ENCODE results near the gene ZNF614. TPM values are rescaled to one million over a fixed set of nuclear protein-coding genes. Genes with fewer than 3 reads are reported as not detected.

ZNF614 gene
- total and polyA plus RNA-seq, 2 of the 13 experiments (the other 11 are each of a cell fraction or from before 2014, with no cell fraction given) = 13.0 to 22.8 TPM

DNA sequence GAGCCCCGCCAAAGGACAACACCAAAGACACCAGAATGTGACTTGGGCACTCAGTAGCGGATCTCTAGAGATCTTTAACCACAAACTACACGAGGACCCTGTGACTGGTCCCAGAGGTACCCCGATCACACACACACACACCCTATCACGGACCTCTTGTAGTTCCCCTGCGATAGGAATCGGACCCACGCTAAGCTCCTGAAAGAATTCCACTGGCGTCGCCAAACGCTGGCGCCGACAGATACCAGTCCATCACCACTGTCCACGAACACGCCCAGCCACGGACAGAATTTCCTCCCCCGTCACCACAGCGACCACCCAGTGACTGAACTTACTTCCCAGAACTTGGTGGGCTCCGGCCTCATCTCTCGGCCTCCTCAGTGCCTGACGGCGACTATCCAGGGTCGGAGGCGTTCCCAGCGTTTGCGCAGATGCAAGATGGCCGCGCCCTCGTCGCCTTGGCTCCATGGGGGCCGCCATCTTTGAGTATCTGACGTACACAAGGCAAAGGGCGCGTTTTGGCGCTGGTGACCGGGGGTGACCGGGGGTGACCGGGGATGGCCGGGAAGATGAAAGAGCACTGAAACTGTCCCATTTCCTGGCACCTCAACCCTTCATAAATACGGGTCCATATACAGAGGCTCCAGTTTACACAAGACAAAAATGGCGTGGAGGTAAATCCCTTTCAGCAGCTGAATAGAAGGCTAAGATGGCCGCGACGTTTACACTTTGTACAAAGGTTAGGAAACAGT is 20.2 kb downstream of the ZNF614 start, which contains the start of gene ZNF615 (continued):
- TF ChIP-seq, protein P1, sequence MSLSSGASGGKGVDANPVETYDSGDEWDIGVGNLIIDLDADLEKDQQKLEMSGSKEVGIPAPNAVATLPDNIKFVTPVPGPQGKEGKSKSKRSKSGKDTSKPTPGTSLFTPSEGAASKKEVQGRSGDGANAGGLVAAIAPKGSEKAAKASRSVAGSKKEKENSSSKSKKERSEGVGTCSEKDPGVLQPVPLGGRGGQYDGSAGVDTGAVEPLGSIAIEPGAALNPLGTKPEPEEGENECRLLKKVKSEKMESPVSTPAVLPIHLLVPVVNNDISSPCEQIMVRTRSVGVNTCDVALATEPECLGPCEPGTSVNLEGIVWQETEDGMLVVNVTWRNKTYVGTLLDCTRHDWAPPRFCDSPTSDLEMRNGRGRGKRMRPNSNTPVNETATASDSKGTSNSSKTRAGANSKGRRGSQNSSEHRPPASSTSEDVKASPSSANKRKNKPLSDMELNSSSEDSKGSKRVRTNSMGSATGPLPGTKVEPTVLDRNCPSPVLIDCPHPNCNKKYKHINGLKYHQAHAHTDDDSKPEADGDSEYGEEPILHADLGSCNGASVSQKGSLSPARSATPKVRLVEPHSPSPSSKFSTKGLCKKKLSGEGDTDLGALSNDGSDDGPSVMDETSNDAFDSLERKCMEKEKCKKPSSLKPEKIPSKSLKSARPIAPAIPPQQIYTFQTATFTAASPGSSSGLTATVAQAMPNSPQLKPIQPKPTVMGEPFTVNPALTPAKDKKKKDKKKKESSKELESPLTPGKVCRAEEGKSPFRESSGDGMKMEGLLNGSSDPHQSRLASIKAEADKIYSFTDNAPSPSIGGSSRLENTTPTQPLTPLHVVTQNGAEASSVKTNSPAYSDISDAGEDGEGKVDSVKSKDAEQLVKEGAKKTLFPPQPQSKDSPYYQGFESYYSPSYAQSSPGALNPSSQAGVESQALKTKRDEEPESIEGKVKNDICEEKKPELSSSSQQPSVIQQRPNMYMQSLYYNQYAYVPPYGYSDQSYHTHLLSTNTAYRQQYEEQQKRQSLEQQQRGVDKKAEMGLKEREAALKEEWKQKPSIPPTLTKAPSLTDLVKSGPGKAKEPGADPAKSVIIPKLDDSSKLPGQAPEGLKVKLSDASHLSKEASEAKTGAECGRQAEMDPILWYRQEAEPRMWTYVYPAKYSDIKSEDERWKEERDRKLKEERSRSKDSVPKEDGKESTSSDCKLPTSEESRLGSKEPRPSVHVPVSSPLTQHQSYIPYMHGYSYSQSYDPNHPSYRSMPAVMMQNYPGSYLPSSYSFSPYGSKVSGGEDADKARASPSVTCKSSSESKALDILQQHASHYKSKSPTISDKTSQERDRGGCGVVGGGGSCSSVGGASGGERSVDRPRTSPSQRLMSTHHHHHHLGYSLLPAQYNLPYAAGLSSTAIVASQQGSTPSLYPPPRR (CRISPR knock-in tag; IDR thresholded peaks at IDR 0.05; ENCODE audit: borderline replicate concordance) = 0 out of 2 replicates have a peak, but pooled peaks have one; percentile 31
- TF ChIP-seq ZNF331 (CRISPR knock-in tag; IDR thresholded peaks at IDR 0.05) = 0 out of 2 replicates have a peak, but pooled peaks have one; percentile 60
- peak; percentile 42; the same call in 1 of the 2 replicates for TF ChIP-seq ZNF777 (CRISPR knock-in tag; IDR thresholded peaks at IDR 0.05)
- TF ChIP-seq KLF15 (CRISPR knock-in tag; IDR thresholded peaks at IDR 0.05; ENCODE audit: borderline replicate concordance) = no peak
- TF ChIP-seq, protein P2, sequence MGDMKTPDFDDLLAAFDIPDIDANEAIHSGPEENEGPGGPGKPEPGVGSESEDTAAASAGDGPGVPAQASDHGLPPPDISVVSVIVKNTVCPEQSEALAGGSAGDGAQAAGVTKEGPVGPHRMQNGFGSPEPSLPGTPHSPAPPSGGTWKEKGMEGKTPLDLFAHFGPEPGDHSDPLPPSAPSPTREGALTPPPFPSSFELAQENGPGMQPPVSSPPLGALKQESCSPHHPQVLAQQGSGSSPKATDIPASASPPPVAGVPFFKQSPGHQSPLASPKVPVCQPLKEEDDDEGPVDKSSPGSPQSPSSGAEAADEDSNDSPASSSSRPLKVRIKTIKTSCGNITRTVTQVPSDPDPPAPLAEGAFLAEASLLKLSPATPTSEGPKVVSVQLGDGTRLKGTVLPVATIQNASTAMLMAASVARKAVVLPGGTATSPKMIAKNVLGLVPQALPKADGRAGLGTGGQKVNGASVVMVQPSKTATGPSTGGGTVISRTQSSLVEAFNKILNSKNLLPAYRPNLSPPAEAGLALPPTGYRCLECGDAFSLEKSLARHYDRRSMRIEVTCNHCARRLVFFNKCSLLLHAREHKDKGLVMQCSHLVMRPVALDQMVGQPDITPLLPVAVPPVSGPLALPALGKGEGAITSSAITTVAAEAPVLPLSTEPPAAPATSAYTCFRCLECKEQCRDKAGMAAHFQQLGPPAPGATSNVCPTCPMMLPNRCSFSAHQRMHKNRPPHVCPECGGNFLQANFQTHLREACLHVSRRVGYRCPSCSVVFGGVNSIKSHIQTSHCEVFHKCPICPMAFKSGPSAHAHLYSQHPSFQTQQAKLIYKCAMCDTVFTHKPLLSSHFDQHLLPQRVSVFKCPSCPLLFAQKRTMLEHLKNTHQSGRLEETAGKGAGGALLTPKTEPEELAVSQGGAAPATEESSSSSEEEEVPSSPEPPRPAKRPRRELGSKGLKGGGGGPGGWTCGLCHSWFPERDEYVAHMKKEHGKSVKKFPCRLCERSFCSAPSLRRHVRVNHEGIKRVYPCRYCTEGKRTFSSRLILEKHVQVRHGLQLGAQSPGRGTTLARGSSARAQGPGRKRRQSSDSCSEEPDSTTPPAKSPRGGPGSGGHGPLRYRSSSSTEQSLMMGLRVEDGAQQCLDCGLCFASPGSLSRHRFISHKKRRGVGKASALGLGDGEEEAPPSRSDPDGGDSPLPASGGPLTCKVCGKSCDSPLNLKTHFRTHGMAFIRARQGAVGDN (CRISPR knock-in tag; IDR thresholded peaks at IDR 0.05) = peak; percentile 86
- no peak for TF ChIP-seq RFXANK (CRISPR knock-in tag; IDR thresholded peaks at IDR 0.05)
- peak; percentile 81 for TF ChIP-seq ZFX (CRISPR knock-in tag; IDR thresholded peaks at IDR 0.05; ENCODE audit: low read depth)
- peak; percentile 81 for TF ChIP-seq ZNF891 (CRISPR knock-in tag; IDR thresholded peaks at IDR 0.05)
- TF ChIP-seq, protein P3, sequence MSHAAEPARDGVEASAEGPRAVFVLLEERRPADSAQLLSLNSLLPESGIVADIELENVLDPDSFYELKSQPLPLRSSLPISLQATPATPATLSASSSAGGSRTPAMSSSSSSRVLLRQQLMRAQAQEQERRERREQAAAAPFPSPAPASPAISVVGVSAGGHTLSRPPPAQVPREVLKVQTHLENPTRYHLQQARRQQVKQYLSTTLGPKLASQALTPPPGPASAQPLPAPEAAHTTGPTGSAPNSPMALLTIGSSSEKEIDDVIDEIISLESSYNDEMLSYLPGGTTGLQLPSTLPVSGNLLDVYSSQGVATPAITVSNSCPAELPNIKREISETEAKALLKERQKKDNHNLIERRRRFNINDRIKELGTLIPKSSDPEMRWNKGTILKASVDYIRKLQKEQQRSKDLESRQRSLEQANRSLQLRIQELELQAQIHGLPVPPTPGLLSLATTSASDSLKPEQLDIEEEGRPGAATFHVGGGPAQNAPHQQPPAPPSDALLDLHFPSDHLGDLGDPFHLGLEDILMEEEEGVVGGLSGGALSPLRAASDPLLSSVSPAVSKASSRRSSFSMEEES (CRISPR knock-in tag; IDR thresholded peaks at IDR 0.05) = no peak; the same call in 1 of the 2 replicates
- peak; percentile 81 for TF ChIP-seq THAP11 (CRISPR knock-in tag; IDR thresholded peaks at IDR 0.05)
- 0 out of 2 replicates have a peak, but pooled peaks have one; percentile 30 for TF ChIP-seq ZNF33A (CRISPR knock-in tag; IDR thresholded peaks at IDR 0.05; ENCODE audit: borderline replicate concordance)
- peak; percentile 45 for TF ChIP-seq HNF4A (CRISPR knock-in tag; IDR thresholded peaks at IDR 0.05)
- peak; percentile 70; the same call in 1 of the 2 replicates for TF ChIP-seq ZNF776 (CRISPR knock-in tag; IDR thresholded peaks at IDR 0.05)
- TF ChIP-seq TSC22D2 (CRISPR knock-in tag; IDR thresholded peaks at IDR 0.05; ENCODE audit: borderline replicate concordance) = no peak
- peak; percentile 91 for TF ChIP-seq SAP130 (CRISPR knock-in tag; IDR thresholded peaks at IDR 0.05; ENCODE audit: low read depth)
- TF ChIP-seq ZFY (CRISPR knock-in tag; IDR thresholded peaks at IDR 0.05) = peak; percentile 84
- TF ChIP-seq ZBTB21 (CRISPR knock-in tag; IDR thresholded peaks at IDR 0.05) = no peak
- TF ChIP-seq ZNF337 (CRISPR knock-in tag; IDR thresholded peaks at IDR 0.05; ENCODE audit: borderline replicate concordance, low read depth) = 0 out of 2 replicates have a peak, but pooled peaks have one; percentile 63
- TF ChIP-seq IRF2 (CRISPR knock-in tag; IDR thresholded peaks at IDR 0.05) = peak; percentile 90
- peak; percentile 54; the same call in 1 of the 2 replicates for TF ChIP-seq SIN3A (IDR thresholded peaks at IDR 0.05; ENCODE audit: borderline replicate concordance, low read depth, low read length)

All from HepG2 (cell line).